CD14-positive monocyte (primary cell): ENCODE results near the gene TRAPPC11. TPM values are rescaled to one million over a fixed set of nuclear protein-coding genes. Genes with fewer than 3 reads are reported as not detected.

ENCODE experiments used
- DNase-seq, 3 donors: peaks; one replicate each; pipeline ENCODE4 v3.0.0-alpha.2; 2011 to 2022
- H2AFZ ChIP-seq: 2 replicates; pipeline ENCODE4 v1.6.0; 2012; ENCODE audit warnings: mild to moderate bottlenecking, low read depth, low read length, inconsistent platforms; ENCODE audit not compliant: insufficient read depth, poor library complexity, severe bottlenecking
- H3K27ac ChIP-seq, 2 donors: 1 replicate in 1 of 2; 2 replicates in 1 of 2; pipeline ENCODE4 v1.5.1; 2012 to 2013; ENCODE audit warnings: low read length in 2 of 2, control low read depth in 1 of 2, inconsistent platforms in 1 of 2, low read depth in 1 of 2, mild to moderate bottlenecking in 1 of 2
- H3K27me3 ChIP-seq, 2 donors: one replicate each; pipeline versions ENCODE4 v1.6.0 to v1.6.1; 2011 to 2013; ENCODE audit warnings: low read length in 2 of 2; ENCODE audit not compliant: control insufficient read depth in 2 of 2, insufficient read depth in 2 of 2
- H3K36me3 ChIP-seq, 2 donors: replicated peaks in 1 of 2; 1 replicate in 1 of 2; 2 replicates in 1 of 2; pipeline versions ENCODE4 v1.5.1 to v1.6.1; 2012 to 2013; ENCODE audit warnings: low read length in 2 of 2, control low read depth in 1 of 2, inconsistent platforms in 1 of 2, mild to moderate bottlenecking in 1 of 2; ENCODE audit not compliant: insufficient read depth in 2 of 2, control insufficient read depth in 1 of 2
- H3K4me1 ChIP-seq, 2 donors: 1 replicate in 1 of 2; 2 replicates in 1 of 2; pipeline versions ENCODE4 v1.5.1 to v1.6.1; 2012 to 2013; ENCODE audit warnings: low read length in 2 of 2, control low read depth in 1 of 2, inconsistent platforms in 1 of 2, mild to moderate bottlenecking in 1 of 2, moderate library complexity in 1 of 2; ENCODE audit not compliant: insufficient read depth in 2 of 2, control insufficient read depth in 1 of 2
- H3K4me2 ChIP-seq: replicated peaks from 2 replicates; pipeline ENCODE3; 2012; ENCODE audit warnings: low read length, moderate library complexity, mild to moderate bottlenecking; ENCODE audit not compliant: poor library complexity, severe bottlenecking; ENCODE audit errors: extremely low read depth
- H3K4me3 ChIP-seq, 3 experiments: fragments of 200-600 bp in 1 of 3; sonication (generic) in 1 of 3; replicated peaks in 1 of 3; 1 replicate in 2 of 3; 2 replicates in 1 of 3; pipeline ENCODE4 v1.5.1; 2011 to 2013; ENCODE audit warnings: low read length in 3 of 3, mild to moderate bottlenecking in 3 of 3, control low read depth in 2 of 3, low read depth in 2 of 3, inconsistent platforms in 1 of 3, moderate library complexity in 1 of 3
- H3K79me2 ChIP-seq: 2 replicates; pipeline ENCODE4 v1.6.0; 2012; ENCODE audit warnings: mild to moderate bottlenecking, control low read depth, inconsistent platforms, low read length, moderate library complexity; ENCODE audit not compliant: insufficient read depth
- H3K9ac ChIP-seq: 2 replicates; pipeline ENCODE4 v1.6.0; 2017; ENCODE audit warnings: low read length, mild to moderate bottlenecking; ENCODE audit not compliant: insufficient read depth, poor library complexity, severe bottlenecking
- H3K9me3 ChIP-seq, 2 donors: replicated peaks in 1 of 2; 1 replicate in 1 of 2; 2 replicates in 1 of 2; pipeline versions ENCODE4 v1.5.1 to v1.6.1; 2012 to 2013; ENCODE audit warnings: low read length in 2 of 2, control low read depth in 1 of 2; ENCODE audit not compliant: control insufficient read depth in 1 of 2, insufficient read depth in 1 of 2
- H4K20me1 ChIP-seq: 2 replicates; pipeline ENCODE4 v1.6.0; 2012; ENCODE audit warnings: mild to moderate bottlenecking, low read length, control low read depth, moderate library complexity; ENCODE audit not compliant: insufficient read depth
- H3K27ac Mint-ChIP-seq, 7 donors: one replicate each; pipeline ENCODE4 v1.8.0; 2020; ENCODE audit warnings: mild to moderate bottlenecking in 7 of 7, mixed read lengths in 7 of 7, moderate library complexity in 6 of 7, inconsistent platforms in 2 of 7
- H3K27me3 Mint-ChIP-seq, 3 donors: one replicate each; pipeline ENCODE4 v1.8.0; 2021 to 2022; ENCODE audit warnings: low read depth in 3 of 3, mild to moderate bottlenecking in 3 of 3, mixed read lengths in 3 of 3, moderate library complexity in 3 of 3, inconsistent platforms in 1 of 3
- H3K36me3 Mint-ChIP-seq, 2 donors: one replicate each; pipeline ENCODE4 v1.8.0; 2020; ENCODE audit warnings: mixed read lengths in 2 of 2, inconsistent platforms in 1 of 2, mild to moderate bottlenecking in 1 of 2
- H3K4me1 Mint-ChIP-seq: one replicate; pipeline ENCODE4 v1.8.0; 2020; ENCODE audit warnings: mild to moderate bottlenecking, mixed read lengths
- H3K4me3 Mint-ChIP-seq, 2 donors: one replicate each; pipeline ENCODE4 v1.8.0; 2020; ENCODE audit warnings: mild to moderate bottlenecking in 2 of 2, mixed read lengths in 2 of 2, moderate library complexity in 1 of 2
- H3K9me3 Mint-ChIP-seq, 7 donors: one replicate each; pipeline ENCODE4 v1.8.0; 2020 to 2022; ENCODE audit warnings: mixed read lengths in 7 of 7, mild to moderate bottlenecking in 6 of 7, moderate library complexity in 6 of 7, inconsistent platforms in 2 of 7
- CTCF ChIP-seq: fragments of 200-600 bp; IDR thresholded peaks from one replicate; pipeline ENCODE4 v1.8.0; 2022; ENCODE audit warnings: antibody characterized with exemption, mild to moderate bottlenecking
- WGBS: methylation state at CpG from one replicate; pipeline ENCODE4 v1.1.5; 2013; ENCODE audit warnings: missing lambda C conversion rate; ENCODE audit not compliant: insufficient coverage; 5-methylcytosine and 5-hydroxymethylcytosine counted together
- intact Hi-C, 2 donors: fragments of 100-400 bp; cut with micrococcal nuclease; formaldehyde crosslinking; loops; one replicate each; pipeline versions ENCODE4 v1.15.0 to v1.15.1; 2023
- polyA plus RNA-seq, 3 donors: library from polyadenylated mRNA; depleted of rRNA in 1 of 3; unstranded in 2 of 3; stranded (reverse) in 1 of 3; fragments of 300-500 nt in 2 of 3; fragments of >200 nt in 1 of 3; fragmentation: Illumina TruSeq in 2 of 3; gene quantifications; 1 replicate in 2 of 3; 2 replicates in 1 of 3; pipeline ENCODE4 v1.2.3, GENCODE V29; 2012 to 2021

Gene TRAPPC11
- polyA plus RNA-seq, 3 donors = 18.4 to 30.7 (median 29.7) TPM

GRCh38 chr4:183758061-183758757, 99.1 kb downstream of the TRAPPC11 start:
- TF ChIP-seq CTCF = no peak
- Histone ChIP-seq H3K4me2 (no peak overlapping the region), H3K79me2 (no peaks in the 10 kb centered on the region), H3K9ac (no peak overlapping the region), H3K36me3 (no peaks in the 10 kb centered on the region), H3K27me3 (no peaks in the 10 kb centered on the region), H2AFZ (no peak overlapping the region), H3K4me3 (no peak overlapping the region), H3K27ac (no peak overlapping the region), H3K9me3 (peaks cover 4 to 14% of the 10 kb centered on the region in 2 donors), H3K4me1 (no peaks in the 10 kb centered on the region), H4K20me1 (no peaks in the 10 kb centered on the region)
- WGBS = 77% methylated on average over 17 of the region's 29 CpGs
- H3K4me3 Mint-ChIP-seq = no peak overlapping the region
- H3K36me3 Mint-ChIP-seq = no peaks in the 10 kb centered on the region
- H3K4me1 Mint-ChIP-seq = no peaks in the 10 kb centered on the region
- no peak overlapping the region for H3K27ac Mint-ChIP-seq
- intact Hi-C loops = no loop called here
- peaks cover 3 to 16% (median 6%) of the 10 kb centered on the region in 7 donors for H3K9me3 Mint-ChIP-seq
- DNase-seq = no peak
- H3K27me3 Mint-ChIP-seq = peaks cover 0 to 4% (median 0%) of the 10 kb centered on the region in 3 donors

GRCh38 chr4:183758758-183759447, 99.8 kb downstream of the TRAPPC11 start:
- Histone ChIP-seq H2AFZ (no peak overlapping the region), H3K9me3 (peaks cover 0 to 11% of the 10 kb centered on the region in 2 donors), H3K79me2 (no peaks in the 10 kb centered on the region), H3K4me2 (no peak overlapping the region), H3K27me3 (no peaks in the 10 kb centered on the region), H3K4me3 (no peak overlapping the region), H3K27ac (no peak overlapping the region), H4K20me1 (no peaks in the 10 kb centered on the region), H3K9ac (no peak overlapping the region), H3K4me1 (no peaks in the 10 kb centered on the region), H3K36me3 (no peaks in the 10 kb centered on the region)
- no peak overlapping the region for H3K27ac Mint-ChIP-seq
- peaks cover 2 to 11% (median 5%) of the 10 kb centered on the region in 7 donors for H3K9me3 Mint-ChIP-seq
- over 99% methylated on average over 13 of the region's 21 CpGs for WGBS
- no peak overlapping the region for H3K4me3 Mint-ChIP-seq
- TF ChIP-seq CTCF = no peak
- H3K4me1 Mint-ChIP-seq = no peaks in the 10 kb centered on the region
- intact Hi-C loops = no loop called here
- no peak for DNase-seq
- H3K36me3 Mint-ChIP-seq = no peaks in the 10 kb centered on the region
- H3K27me3 Mint-ChIP-seq = peaks cover 0 to 4% (median 0%) of the 10 kb centered on the region in 3 donors
